GM19452 (cell line): Measurements from ENCODE around the gene MALRD1.

ENCODE experiments used
- ATAC-seq: cut with Tn5 transposase; IDR thresholded peaks from one replicate; pipeline ENCODE4 v1.9.1; 2021; ENCODE audit not compliant: unreplicated experiment

Gene MALRD1

GRCh38 chr10:19212590-19212989 lies 164.0 kb downstream of the MALRD1 start:
- no peak for ATAC-seq

GRCh38 chr10:19221216-19221615 lies 172.6 kb downstream of the MALRD1 start:
- no peak for ATAC-seq

DNA sequence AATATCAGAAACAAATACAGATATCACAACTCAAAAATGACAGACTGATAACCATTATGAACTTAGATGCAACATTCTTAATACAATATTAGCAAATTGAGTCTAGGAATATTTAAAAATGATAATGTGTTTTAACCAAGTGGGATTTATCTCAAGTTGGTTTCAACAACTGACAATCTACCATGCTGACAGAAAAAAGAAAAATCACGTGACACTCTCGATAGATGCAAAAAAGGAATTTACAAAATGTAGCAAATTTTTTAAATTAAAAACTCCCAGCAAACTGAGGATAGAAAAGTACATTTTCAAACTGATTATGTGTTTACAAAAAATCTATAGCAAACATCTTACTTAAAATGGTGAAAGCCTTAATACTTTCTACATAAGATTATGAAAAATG lies 177.4 kb downstream of the MALRD1 start:
- no peak for ATAC-seq

DNA sequence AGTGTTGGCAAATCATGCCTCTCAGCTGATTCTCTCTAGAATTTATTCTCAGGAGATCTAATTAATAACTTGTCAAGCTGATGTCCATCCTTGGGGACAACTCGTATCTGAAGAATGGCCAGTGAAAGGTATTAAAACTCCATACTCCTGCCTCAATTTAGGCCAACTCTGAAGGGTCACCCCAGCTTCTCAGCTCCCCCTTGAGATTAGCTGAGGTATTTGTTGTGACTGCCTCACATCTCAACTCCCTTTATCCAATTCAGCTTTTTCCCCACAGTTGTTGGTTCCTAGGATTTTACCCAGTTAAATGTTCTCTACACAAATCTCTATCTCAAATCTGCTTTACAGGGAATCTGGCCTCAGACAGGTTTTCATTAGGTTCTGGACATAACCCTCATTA lies 182.4 kb downstream of the MALRD1 start:
- no peak for ATAC-seq

DNA sequence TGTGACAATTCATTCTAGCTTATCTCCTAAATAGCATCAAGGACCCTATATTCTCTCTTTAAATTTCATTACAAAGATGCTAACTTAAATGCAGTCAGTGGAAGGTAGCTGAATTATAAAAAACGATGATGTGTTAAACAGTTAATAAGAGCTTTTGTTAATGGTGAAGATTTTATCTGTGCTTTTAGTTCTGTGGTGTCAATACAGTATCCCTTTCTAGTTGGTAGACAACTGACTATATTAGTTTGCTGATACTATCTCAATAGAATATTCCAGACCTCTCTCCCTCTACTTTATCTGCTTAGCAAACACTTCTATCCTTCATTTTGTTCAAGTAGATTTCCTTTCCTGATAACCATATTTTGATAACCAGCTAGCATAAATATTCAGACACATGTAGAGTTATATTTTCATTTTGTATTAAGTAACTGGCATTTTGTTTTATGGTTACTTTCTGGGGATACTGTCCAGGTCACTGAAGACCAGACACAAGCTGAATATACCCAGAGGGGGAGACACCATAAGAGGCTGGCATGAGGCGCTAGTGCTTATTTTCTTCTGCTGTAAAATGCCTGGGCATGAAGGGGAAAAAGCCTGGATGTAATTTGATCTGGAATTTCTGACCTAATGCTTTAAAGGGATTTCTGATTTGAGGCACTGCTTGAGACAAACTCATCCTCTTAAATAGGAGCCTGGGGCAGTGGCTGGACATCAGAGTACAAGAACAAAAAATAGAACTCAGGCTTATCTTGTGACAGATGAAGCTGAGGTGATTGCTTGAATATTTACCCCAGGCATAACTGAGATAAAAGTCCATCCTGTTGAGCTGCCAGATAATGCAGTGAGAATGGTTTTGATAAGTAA lies 197.5 kb downstream of the MALRD1 start:
- ATAC-seq = no peak

DNA sequence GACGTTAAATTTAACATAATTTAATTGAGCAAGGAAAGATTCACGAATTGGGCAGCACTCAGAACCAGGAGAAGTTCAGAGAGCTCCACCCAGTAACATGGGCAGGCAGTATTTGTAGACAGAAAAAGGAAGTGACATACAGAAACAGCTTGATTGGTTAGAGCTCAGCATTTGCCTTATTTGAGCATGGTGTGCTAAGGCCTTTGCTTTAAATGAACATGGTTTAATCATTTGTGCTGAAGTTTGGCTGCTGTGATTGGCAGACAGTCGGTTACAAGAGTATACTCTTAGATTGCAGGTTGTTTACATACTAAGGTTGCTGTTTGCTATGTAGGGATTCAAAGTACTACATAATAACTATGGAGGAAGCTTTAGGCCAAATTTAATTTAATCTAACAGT lies 199.2 kb downstream of the MALRD1 start:
- ATAC-seq = no peak

GRCh38 chr10:19250546-19250945 lies 201.9 kb downstream of the MALRD1 start:
- ATAC-seq = no peak

GRCh38 chr10:19252531-19252930 lies 203.9 kb downstream of the MALRD1 start:
- ATAC-seq = no peak

- ATAC-seq = no peak
Measured at GRCh38 chr10:19256331-19256730, 207.7 kb downstream of the MALRD1 start.

DNA sequence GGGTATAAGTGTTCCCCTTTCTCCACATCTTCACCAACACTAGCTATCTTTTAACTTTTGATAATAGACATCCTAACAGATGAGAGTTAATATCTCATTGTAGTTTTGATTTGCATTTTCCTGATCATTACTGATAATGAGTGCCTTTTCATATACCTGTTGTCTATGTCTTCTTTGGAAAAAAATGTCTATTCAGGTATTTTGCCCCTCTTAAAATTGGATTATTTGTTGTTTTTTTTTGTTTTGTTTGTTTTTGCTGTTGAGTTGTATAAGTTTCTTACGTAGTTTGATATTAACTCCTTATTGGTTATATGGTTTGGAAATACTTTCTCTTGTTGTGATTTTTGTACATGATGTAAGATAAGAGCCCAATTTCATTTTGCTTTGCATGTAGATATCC lies 214.7 kb downstream of the MALRD1 start:
- ATAC-seq = no peak

- no peak for ATAC-seq
Measured at GRCh38 chr10:19283285-19283684, 234.7 kb downstream of the MALRD1 start.

DNA sequence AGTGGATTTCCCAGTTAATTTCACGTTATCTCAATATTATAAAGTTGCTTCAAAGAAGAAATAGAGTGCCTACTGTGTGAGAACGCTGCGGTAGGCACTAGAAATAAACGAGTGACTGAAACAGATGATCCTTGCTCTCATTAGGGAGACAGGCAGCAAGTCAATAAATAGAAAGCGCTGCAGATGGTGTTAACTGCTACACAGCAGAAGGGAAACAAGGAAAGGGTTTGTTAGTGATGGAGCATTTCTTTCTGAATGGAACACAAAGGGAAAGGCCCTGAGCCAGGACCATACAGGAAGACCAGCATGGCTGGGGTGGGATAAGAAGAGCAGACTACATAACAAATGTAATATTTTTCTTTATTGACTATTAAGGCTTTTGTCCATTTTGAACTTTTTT lies 235.2 kb downstream of the MALRD1 start:
- ATAC-seq = no peak

DNA sequence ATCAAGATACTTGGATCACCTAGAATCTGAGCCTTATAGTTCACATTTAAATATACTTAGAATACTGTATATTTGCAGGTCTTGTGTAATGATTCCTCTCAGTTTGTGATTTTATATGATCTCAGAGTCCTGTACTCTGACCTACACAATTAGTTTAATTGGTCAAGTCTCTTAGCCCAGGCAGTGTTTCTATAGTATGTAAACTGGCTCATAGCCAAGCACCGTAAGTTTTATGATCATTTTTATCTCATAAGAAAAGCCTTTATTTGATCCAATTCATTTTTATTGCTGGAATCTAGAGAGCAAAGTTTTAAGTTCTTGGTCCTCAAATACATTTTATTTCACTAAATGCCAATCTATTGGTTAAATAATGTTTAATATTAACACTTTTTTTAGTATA lies 242.2 kb downstream of the MALRD1 start:
- no peak for ATAC-seq

DNA sequence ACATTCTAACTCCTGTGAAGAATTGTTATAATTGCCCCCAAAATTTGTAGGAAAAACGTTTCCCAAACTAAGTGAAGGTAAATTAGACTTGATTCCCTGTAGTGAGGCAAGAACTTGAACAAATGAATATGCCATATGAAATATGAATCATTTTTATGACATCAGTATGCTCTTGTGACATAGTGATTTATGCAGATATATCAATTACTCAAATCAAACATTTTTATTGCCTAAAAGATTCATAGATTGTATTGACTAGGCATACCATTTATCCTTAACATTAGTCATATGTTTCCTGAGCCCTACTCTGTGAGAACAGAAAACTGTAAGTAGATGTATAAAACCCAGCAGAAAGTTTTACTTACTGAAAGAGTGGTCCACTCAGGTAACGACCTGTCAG lies 245.6 kb downstream of the MALRD1 start:
- ATAC-seq = no peak

- ATAC-seq = no peak
Measured at GRCh38 chr10:19299645-19300044, 251.0 kb downstream of the MALRD1 start.

DNA sequence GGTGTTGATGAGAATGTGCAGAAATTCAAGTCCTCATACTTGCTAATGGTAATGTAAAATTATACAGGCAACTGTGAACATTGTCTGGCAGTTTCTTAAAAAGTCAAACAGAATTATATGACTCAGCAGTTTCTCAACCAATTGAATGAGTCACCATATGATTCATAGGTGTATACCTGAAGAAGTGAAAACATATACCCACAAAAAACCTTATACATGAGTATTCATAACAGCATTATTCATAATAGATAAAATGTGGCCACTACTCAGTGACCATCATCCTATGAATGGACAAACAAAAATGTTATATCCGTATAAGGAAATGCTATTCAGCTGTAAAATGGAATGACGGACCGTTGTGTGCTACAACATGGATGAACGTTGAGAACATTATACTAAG lies 253.5 kb downstream of the MALRD1 start:
- no peak for ATAC-seq

DNA sequence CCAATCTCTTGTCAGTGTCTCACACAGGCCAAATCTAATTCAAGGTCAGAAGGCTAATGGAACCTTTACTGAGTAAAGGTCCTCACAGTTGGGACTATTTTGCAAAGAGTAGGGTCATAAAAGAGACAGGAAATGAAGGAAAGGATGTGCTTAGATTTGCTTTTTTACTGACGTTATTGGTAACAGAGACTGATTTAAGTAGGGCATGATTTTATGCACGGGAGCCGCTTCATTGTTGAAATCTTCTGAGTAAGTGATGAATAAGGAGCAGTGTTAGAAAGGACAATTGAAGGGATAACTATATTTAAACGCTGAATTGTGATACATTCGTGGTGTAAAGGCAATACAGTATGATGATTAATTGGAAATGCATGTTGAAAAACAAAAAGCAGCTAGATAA lies 261.5 kb downstream of the MALRD1 start:
- no peak for ATAC-seq

DNA sequence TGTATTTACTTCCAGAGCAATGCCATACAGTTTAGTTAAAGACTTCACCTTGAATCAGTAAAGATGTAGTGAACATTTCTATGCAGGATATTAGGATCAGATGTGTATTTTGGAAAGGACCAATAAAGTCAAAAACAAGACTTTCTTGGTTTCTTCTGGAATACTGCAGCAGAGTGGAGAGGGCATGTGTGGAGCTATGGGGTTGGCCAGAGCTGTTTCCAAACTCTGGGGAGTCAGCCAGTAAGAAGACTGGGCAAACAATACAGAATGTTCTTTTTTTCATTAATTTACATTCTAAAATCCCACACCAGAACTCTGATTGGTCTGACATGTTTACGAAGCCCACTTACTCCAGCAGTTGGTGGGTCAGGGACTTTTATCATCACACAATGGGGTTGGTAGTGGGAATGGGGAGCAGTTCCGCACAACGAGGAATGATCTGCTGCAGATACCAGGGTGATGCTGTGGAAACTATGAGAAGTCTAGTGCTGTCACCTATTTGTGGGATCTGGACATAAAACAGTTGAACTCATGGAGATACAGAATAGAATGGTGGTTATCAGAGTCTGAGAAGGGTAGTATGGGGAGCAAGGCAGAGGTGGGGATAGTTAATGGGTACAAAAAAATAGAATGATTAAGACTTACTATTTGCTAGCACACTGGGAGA lies 267.7 kb downstream of the MALRD1 start:
- no peak for ATAC-seq

- ATAC-seq = no peak
Measured at GRCh38 chr10:19317952-19318351, 269.4 kb downstream of the MALRD1 start.

DNA sequence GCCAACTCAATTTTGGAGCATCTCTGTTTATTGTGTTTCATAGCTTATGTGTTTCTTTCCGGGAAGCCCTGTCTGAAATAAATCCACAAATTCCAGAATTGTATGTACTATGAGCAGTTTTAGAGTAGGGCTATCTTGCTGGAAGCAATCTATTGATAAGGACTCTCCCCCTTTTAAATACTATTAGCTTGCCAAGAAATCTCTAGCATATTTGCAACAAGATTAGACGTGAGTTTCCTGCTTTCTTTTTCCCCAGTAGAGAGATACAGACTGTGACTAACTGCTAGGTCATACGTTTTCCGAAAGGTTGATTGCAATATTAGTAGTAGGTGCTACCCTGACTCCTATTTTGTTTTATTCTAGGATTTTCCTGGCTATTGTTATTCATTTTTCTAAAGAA lies 277.0 kb downstream of the MALRD1 start:
- ATAC-seq = no peak

- ATAC-seq = no peak
Measured at GRCh38 chr10:19328582-19328981, 280.0 kb downstream of the MALRD1 start.

DNA sequence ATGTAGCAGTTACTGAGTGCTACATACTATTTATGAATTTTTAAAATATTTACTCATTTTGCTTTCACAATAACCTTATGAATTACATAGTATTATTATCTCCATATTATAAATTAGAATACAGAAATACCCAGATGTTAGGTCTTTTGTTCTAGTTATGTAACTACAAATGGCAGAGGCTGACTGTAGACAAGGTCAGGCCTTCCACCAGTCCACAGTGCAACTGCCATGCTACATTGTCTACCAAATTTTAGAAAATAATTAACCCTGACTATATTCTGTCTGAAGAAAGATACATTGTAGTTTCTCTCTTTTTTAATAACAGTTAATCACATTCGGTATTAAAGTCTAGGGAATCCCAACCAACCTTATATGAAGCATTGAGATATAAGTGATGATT lies 280.9 kb downstream of the MALRD1 start:
- no peak for ATAC-seq

DNA sequence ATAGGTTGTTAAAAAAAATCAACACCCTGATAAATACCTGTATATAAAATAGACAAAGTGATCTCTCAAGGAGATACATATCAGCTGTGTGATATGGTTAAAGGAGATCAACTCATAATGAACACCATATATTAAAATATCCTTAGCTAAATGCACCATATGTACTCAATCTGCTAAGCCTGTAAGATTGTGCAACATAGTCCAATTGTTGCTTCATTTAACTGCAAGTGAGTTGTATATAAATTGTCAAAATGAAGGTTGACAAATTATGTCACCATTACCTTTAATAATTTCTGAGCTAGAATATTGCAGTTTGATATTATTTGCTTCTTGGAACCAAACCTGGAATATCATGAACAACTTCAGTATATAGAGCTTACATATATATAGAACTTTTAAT lies 283.7 kb downstream of the MALRD1 start:
- no peak for ATAC-seq
